Left lung (tissue), 10 donors: ENCODE measurements around the gene HGFAC. TPM values are rescaled to one million over a fixed set of nuclear protein-coding genes. Genes with fewer than 3 reads are reported as not detected.

Experiments
- ATAC-seq: fragments of 200-7000 bp; cut with Tn5 transposase; one replicate; pipeline ENCODE4 v1.9.1; 2020; ENCODE audit warnings: moderate library complexity
- DNase-seq, 4 donors: peaks; one replicate each; pipeline ENCODE4 v3.0.0-alpha.2; 2013 to 2020
- H3K27ac ChIP-seq, 2 donors: fragments of 200-600 bp; sonication (generic) in 1 of 2; one replicate each; pipeline versions ENCODE4 v1.5.0 to v1.8.0; 2020 to 2021
- H3K27me3 ChIP-seq, 2 donors: fragments of 200-600 bp; sonication (generic) in 1 of 2; one replicate each; pipeline versions ENCODE4 v1.5.0 to v1.8.0; 2020 to 2021
- H3K36me3 ChIP-seq, 2 donors: fragments of 200-600 bp; sonication (generic) in 1 of 2; one replicate each; pipeline versions ENCODE4 v1.5.0 to v1.8.0; 2020 to 2021
- H3K4me1 ChIP-seq, 2 donors: fragments of 200-600 bp; one replicate each; pipeline ENCODE4 v1.8.0; 2021
- H3K4me3 ChIP-seq, 2 donors: fragments of 200-600 bp; sonication (generic) in 1 of 2; one replicate each; pipeline versions ENCODE4 v1.5.0 to v1.8.0; 2020 to 2021; ENCODE audit warnings: mild to moderate bottlenecking in 1 of 2
- H3K9me3 ChIP-seq, 2 donors: fragments of 200-600 bp; sonication (generic) in 1 of 2; one replicate each; pipeline versions ENCODE4 v1.5.0 to v1.8.0; 2020 to 2021
- intact Hi-C, 2 donors: fragments of 100-400 bp; cut with DNase I; formaldehyde crosslinking; loops; one replicate each; pipeline versions ENCODE4 v1.11.2 to v1.14.2; 2022
- polyA plus RNA-seq, 6 donors: library from polyadenylated mRNA; unstranded; fragments of 120-200 nt; gene quantifications; one replicate each; pipeline ENCODE4 v1.2.1, GENCODE V29; 2013; ENCODE audit not compliant: insufficient read length in 6 of 6
- total RNA-seq, 2 donors: library from RNA; stranded (reverse); fragmentation: NEBNext Ultra II Directional; extraction: Animal tissue kit (Norgen Biotek cat#: 25700); gene quantifications; one replicate each; pipeline ENCODE4 v1.2.1, GENCODE V29; 2021
- TF ChIP-seq, protein P1 (sequence below), 2 donors: fragments of 200-600 bp; sonication (generic) in 1 of 2; IDR thresholded peaks; one replicate each; pipeline versions ENCODE4 v1.5.0 to v1.8.0; 2021; ENCODE audit warnings: antibody characterized with exemption in 2 of 2
- donor health status: DM: no; HTN: yes; CAD: no.
- donor health status: DM: no; HTN: no; CAD: no.

The HGFAC gene
- total and polyA plus RNA-seq, 8 donors = 0.32 to 1.5 (median 0.72) TPM; not detected in 1

DNA sequence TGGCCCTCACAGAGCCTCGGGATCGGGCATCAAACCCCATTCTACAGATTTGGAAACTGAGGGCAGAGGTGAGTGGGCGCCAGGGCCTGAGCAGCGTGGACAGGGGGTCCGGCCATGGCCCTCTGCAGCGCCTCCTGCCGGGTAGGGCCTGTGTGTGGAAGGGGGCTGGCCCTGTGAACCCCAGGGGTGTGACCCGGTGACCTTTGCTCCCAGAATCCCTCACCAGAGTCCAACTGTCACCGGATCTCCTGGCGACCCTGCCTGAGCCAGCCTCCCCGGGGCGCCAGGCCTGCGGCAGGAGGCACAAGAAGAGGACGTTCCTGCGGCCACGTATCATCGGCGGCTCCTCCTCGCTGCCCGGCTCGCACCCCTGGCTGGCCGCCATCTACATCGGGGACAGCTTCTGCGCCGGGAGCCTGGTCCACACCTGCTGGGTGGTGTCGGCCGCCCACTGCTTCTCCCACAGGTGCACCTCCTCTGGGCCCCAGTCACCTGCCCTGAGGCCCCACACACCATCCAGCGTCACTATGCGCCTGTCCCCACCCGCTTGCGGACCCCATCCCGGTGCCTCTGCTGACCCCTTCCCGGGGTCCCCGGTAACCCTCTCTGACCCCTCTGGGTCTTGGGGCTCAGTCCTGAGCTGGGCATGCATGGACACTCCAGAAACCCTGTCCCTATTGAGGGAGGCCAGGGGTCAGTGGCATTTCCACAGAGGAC is 4.2 kb downstream of the HGFAC start:
- Histone ChIP-seq H3K9me3 (no peaks in the 10 kb centered on the region), H3K4me3 (no peak overlapping the region), H3K36me3 (no peaks in the 10 kb centered on the region), H3K27ac (no peak overlapping the region), H3K4me1 (no peaks in the 10 kb centered on the region), H3K27me3 (peaks cover 0 to 24% of the 10 kb centered on the region in 2 donors)
- TF ChIP-seq, protein P1, sequence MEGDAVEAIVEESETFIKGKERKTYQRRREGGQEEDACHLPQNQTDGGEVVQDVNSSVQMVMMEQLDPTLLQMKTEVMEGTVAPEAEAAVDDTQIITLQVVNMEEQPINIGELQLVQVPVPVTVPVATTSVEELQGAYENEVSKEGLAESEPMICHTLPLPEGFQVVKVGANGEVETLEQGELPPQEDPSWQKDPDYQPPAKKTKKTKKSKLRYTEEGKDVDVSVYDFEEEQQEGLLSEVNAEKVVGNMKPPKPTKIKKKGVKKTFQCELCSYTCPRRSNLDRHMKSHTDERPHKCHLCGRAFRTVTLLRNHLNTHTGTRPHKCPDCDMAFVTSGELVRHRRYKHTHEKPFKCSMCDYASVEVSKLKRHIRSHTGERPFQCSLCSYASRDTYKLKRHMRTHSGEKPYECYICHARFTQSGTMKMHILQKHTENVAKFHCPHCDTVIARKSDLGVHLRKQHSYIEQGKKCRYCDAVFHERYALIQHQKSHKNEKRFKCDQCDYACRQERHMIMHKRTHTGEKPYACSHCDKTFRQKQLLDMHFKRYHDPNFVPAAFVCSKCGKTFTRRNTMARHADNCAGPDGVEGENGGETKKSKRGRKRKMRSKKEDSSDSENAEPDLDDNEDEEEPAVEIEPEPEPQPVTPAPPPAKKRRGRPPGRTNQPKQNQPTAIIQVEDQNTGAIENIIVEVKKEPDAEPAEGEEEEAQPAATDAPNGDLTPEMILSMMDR (IDR thresholded peaks at IDR 0.05) = no peak
- DNase-seq (peak in 1 of 4 donors; percentile 74), ATAC-seq (no peak)
- intact Hi-C loops = loop anchor here in 1 of 2 donors (10.0 kb wide), 1 partner anchor 251 kb away; no protein-coding TSS in a partner anchor

DNA sequence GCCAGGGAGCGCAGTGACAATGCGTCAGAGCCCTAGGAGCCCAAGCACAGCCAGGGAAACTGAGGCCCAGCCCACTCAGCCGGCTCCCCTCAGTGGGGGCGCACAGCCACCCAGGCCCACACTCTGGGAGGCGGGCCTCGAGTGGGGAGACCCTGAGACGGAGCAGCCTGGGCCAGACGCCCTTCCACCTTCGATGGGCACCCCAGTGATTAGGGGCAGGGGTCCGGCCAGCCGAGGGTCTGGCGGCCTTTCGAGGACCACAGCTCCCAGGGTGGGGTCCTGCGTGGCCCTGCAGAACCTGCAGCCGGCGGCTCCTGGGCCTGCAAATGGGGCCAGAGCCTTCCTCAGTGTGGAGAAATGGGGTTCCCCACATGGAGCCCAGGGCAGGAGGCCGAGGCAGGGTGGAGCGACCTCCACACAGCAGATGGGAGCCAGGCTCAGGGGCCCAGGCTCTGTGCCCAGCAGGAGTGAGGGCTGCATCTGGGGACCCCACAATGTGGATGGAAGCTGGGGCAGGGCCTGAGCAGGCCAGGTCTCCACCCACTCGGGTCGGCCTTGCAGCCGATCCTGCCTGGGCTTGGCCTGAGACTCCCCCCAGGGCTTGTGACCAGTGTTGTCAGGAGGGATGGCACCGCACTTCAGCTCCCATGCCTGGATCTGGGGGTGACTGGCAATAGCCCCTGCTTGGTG is 5.0 kb downstream of the HGFAC start:
- DNase-seq = peak in 1 of 4 donors; percentile 70
- ATAC-seq = no peak
- Histone ChIP-seq H3K36me3 (no peaks in the 10 kb centered on the region), H3K27ac (no peak overlapping the region), H3K4me3 (no peak overlapping the region), H3K4me1 (no peaks in the 10 kb centered on the region), H3K27me3 (peaks cover 0 to 24% of the 10 kb centered on the region in 2 donors), H3K9me3 (no peaks in the 10 kb centered on the region)
- intact Hi-C loops = loop anchor here in 1 of 2 donors (10.0 kb wide), 1 partner anchor 252 kb away; no protein-coding TSS in a partner anchor
- TF ChIP-seq, protein P1 (IDR thresholded peaks at IDR 0.05) = no peak

DNA sequence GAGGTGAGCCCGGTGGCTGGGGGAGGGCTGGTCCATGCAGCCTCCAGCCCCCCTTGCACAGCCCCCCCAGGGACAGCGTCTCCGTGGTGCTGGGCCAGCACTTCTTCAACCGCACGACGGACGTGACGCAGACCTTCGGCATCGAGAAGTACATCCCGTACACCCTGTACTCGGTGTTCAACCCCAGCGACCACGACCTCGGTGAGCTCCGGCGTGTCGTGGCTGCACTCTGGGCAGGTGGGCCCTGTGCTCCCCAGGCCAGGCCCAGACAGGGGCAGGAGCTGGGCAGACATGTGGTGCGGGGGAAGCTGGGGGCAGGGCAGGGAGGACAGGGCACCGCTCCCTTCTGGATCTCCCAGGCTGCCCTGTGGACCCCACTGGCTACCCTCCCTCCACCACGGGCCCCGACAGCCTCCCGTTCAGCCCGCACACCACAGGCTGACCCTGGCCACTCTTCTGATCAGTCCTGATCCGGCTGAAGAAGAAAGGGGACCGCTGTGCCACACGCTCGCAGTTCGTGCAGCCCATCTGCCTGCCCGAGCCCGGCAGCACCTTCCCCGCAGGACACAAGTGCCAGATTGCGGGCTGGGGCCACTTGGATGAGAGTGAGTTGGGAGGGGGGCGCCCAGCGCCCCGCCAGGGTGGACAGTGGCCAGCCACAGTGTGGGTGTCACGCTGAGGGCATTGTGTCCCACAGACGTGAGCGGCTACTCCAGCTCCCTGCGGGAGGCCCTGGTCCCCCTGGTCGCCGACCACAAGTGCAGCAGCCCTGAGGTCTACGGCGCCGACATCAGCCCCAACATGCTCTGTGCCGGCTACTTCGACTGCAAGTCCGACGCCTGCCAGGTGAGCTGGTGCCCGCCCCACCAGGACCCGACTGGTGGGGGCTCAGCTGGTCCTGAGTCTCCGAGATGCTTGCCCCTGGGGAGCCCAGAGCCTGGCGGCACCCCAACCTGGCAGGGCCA is 5.9 kb downstream of the HGFAC start:
- TF ChIP-seq, protein P1 (IDR thresholded peaks at IDR 0.05) = no peak
- H3K4me1 ChIP-seq = no peaks in the 10 kb centered on the region
- no peak overlapping the region for H3K4me3 ChIP-seq
- intact Hi-C loops = loop anchor here in 1 of 2 donors (10.0 kb wide), 1 partner anchor 253 kb away; no protein-coding TSS in a partner anchor
- ATAC-seq (no peak), DNase-seq (peak in 1 of 4 donors; percentile 78)
- H3K27ac ChIP-seq = no peak overlapping the region
- peaks cover 0 to 23% of the 10 kb centered on the region in 2 donors for H3K27me3 ChIP-seq
- no peaks in the 10 kb centered on the region for H3K36me3 ChIP-seq
- no peaks in the 10 kb centered on the region for H3K9me3 ChIP-seq

DNA sequence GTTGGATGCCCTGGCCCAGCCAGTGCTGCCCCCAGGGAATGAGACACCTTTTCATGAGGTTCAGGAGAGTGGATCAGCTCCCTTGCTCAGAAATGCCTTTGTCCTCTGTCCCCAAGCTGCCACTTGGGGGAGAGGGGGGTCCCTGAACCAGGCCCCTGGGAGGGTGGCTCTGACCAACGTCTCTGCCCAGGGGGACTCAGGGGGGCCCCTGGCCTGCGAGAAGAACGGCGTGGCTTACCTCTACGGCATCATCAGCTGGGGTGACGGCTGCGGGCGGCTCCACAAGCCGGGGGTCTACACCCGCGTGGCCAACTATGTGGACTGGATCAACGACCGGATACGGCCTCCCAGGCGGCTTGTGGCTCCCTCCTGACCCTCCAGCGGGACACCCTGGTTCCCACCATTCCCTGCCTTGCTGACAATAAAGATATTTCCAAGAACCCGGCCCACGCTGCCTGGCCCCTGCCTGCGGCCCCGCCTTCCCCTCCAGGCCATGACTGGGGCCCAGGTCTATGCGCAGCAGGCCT is 7.3 kb downstream of the HGFAC start:
- Histone ChIP-seq H3K4me3 (no peak overlapping the region), H3K27ac (no peak overlapping the region), H3K27me3 (peaks cover 0 to 10% of the 10 kb centered on the region in 2 donors), H3K36me3 (no peaks in the 10 kb centered on the region), H3K4me1 (no peaks in the 10 kb centered on the region), H3K9me3 (no peaks in the 10 kb centered on the region)
- ATAC-seq = no peak
- intact Hi-C loops = loop anchor here in 1 of 2 donors (10.0 kb wide), 1 partner anchor 254 kb away; no protein-coding TSS in a partner anchor
- TF ChIP-seq, protein P1 (IDR thresholded peaks at IDR 0.05) = no peak
- DNase-seq = no peak
